Colonic mucosa (tissue), 4 donors: ENCODE results near the gene TRMT1. TPM values are rescaled to one million over a fixed set of nuclear protein-coding genes. Genes with fewer than 3 reads are reported as not detected.

Experiments
- DNase-seq: peaks from one replicate; pipeline ENCODE4 v3.0.0-alpha.2; 2020
- H3K27ac ChIP-seq: fragments of 200-600 bp; one replicate; pipeline ENCODE4 v1.8.0; 2021
- H3K27me3 ChIP-seq: fragments of 200-600 bp; one replicate; pipeline ENCODE4 v1.8.0; 2021
- H3K36me3 ChIP-seq: fragments of 200-600 bp; one replicate; pipeline ENCODE4 v1.8.0; 2021
- H3K4me1 ChIP-seq: fragments of 200-600 bp; one replicate; pipeline ENCODE4 v1.8.0; 2021; ENCODE audit warnings: mild to moderate bottlenecking
- H3K4me3 ChIP-seq: fragments of 200-600 bp; one replicate; pipeline ENCODE4 v1.8.0; 2021
- H3K9ac ChIP-seq, 2 donors: one replicate each; pipeline ENCODE4 v1.7.0; 2013; ENCODE audit warnings: control low read depth in 2 of 2, low read depth in 2 of 2, low read length in 2 of 2
- H3K9me3 ChIP-seq: fragments of 200-600 bp; one replicate; pipeline ENCODE4 v1.8.0; 2021
- CTCF ChIP-seq: fragments of 200-600 bp; IDR thresholded peaks from one replicate; pipeline ENCODE4 v1.8.0; 2022; ENCODE audit warnings: antibody characterized with exemption, mild to moderate bottlenecking
- intact Hi-C: fragments of 100-400 bp; cut with DNase I; formaldehyde crosslinking; loops from one replicate; pipeline ENCODE4 v1.14.1; 2022
- total RNA-seq, 2 donors: library from RNA; stranded (reverse); fragmentation: NEBNext Ultra II Directional in 1 of 2; extraction: Animal tissue kit (Norgen Biotek cat#: 25700) in 1 of 2; gene quantifications; one replicate each; pipeline ENCODE4 v1.2.1, GENCODE V29; 2021
- donor health status: healthy.
- donor health status: DM: no; HTN: no; CAD: no.
- donor health status: DM: no; HTN: no; CAD: no.

Gene TRMT1
- total RNA-seq, 2 donors from 2014 or later, result 17.5 to 40.1 TPM

- no peak overlapping the region for H3K4me3 ChIP-seq
- no peak overlapping the region for H3K9ac ChIP-seq
- intact Hi-C loops, result no loop called here
- no peak for TF ChIP-seq CTCF
- DNase-seq, result no peak
- no peak overlapping the region for H3K27ac ChIP-seq
- no peaks in the 10 kb centered on the region for H3K9me3 ChIP-seq
- no peaks in the 10 kb centered on the region for H3K27me3 ChIP-seq
- H3K36me3 ChIP-seq, result peaks cover 4% of the 10 kb centered on the region
- no peaks in the 10 kb centered on the region for H3K4me1 ChIP-seq
These were observed 23.2 kb upstream of the TRMT1 start for GRCh38 chr19:13139633-13140311.

- H3K9ac ChIP-seq, result no peak overlapping the region
- H3K9me3 ChIP-seq, result no peaks in the 10 kb centered on the region
- H3K4me3 ChIP-seq, result no peak overlapping the region
- TF ChIP-seq CTCF, result no peak
- no peaks in the 10 kb centered on the region for H3K36me3 ChIP-seq
- H3K4me1 ChIP-seq, result no peaks in the 10 kb centered on the region
- DNase-seq, result no peak
- no peaks in the 10 kb centered on the region for H3K27me3 ChIP-seq
- intact Hi-C loops, result no loop called here
- no peak overlapping the region for H3K27ac ChIP-seq
These were observed 22.3 kb upstream of the TRMT1 start for GRCh38 chr19:13138916-13139198.

- intact Hi-C loops, result no loop called here
- Histone ChIP-seq H3K4me1 (no peaks in the 10 kb centered on the region), H3K27ac (no peak overlapping the region), H3K4me3 (no peak overlapping the region), H3K9ac (no peak overlapping the region), H3K9me3 (no peaks in the 10 kb centered on the region), H3K27me3 (no peaks in the 10 kb centered on the region), H3K36me3 (no peaks in the 10 kb centered on the region)
- no peak for TF ChIP-seq CTCF
- no peak for DNase-seq
These were observed 21.8 kb upstream of the TRMT1 start for GRCh38 chr19:13138171-13138915.

GRCh38 chr19:13137290-13137794, 20.8 kb upstream of the TRMT1 start:
- DNase-seq, result no peak
- intact Hi-C loops, result no loop called here
- H3K4me1 ChIP-seq, result no peaks in the 10 kb centered on the region
- H3K36me3 ChIP-seq, result no peaks in the 10 kb centered on the region
- H3K27ac ChIP-seq, result no peak overlapping the region
- H3K9ac ChIP-seq, result no peak overlapping the region
- no peaks in the 10 kb centered on the region for H3K27me3 ChIP-seq
- H3K9me3 ChIP-seq, result no peaks in the 10 kb centered on the region
- H3K4me3 ChIP-seq, result no peak overlapping the region
- no peak for TF ChIP-seq CTCF

- DNase-seq, result no peak
- Histone ChIP-seq H3K4me1 (no peaks in the 10 kb centered on the region), H3K9me3 (no peaks in the 10 kb centered on the region), H3K27ac (no peak overlapping the region), H3K4me3 (no peak overlapping the region), H3K27me3 (no peaks in the 10 kb centered on the region), H3K9ac (no peak overlapping the region), H3K36me3 (no peaks in the 10 kb centered on the region)
- intact Hi-C loops, result no loop called here
- TF ChIP-seq CTCF, result no peak
These were observed 18.8 kb upstream of the TRMT1 start for GRCh38 chr19:13135068-13136062.
